8988T (cell line): ENCODE results near the gene MRPS26.

Experiments
- DNase-seq: peaks from one replicate; pipeline ENCODE4 v3.0.0; 2011

The MRPS26 gene

DNA sequence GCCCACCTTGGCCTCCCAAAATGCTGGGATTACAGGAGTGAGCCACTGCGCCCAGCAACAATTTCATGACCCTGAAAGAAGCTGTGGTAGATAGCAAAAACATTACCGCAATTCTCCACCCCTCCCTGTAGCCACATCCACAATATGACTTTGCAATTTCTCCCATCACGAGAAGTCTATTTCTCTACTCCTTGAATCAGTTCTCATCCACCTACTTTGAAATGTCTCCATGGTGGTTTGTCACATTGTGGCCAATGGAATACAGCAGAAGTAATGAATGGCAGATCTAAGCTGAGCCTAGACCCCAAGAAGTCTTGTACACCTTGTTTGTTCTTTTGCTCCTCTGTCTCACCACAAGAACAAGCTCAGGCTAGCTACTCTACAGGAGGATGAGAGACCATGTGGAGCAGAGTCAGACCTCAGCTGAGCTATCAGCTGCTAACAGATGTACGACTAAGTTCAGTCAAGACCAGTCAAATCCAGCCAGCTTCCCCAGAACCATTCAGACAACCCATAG, 31.8 kb downstream of the MRPS26 start:
- no peak for DNase-seq

DNA sequence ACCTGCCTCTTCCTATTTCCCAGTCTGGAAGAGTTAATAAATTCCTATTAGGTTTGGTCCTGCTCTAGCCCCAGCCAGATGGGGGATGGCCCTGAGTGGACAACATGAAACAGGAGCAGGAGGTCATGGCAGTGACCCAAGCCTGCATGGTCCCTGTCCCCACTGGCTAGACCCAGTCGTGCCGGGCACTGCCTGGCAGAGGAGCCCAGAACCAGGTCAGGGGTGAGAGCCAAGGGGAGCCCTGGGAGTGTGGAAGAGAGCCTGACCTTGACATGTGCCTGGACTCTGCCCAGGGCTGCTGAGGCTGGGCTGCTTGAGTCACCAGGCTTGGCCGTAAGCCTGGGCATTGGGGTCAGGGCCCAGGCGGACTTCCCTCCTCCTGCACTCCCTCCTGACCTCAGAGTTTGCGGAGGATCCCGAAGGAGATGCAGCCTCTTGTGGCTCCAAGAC, 35.1 kb downstream of the MRPS26 start:
- DNase-seq = peak; percentile 34

DNA sequence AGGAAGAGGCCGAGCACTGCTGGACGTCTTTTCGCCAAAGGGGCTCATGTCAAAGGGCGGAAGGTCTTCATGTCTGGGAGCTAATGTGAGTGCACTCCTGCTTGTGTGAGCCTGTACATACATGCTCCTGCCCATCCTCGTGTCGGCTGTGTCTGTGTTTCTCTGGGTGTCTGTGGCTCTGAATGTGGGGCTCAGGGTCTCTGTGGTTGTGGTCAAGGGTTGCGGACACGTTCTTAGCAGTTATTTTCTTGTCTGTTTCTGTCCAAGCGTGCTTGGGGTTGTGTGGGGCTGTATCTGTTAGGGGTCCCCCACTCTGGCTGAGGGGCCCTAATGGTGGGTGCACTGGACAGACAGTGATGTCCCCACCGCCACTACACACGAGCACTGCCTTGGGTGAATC, 35.8 kb downstream of the MRPS26 start:
- peak; percentile 43 for DNase-seq

- DNase-seq = peak; percentile 24
Observed at GRCh38 chr20:3082306-3082951, 36.6 kb downstream of the MRPS26 start.

- peak; percentile 5 for DNase-seq
Observed at GRCh38 chr20:3082955-3083952, 37.4 kb downstream of the MRPS26 start.

- peak; percentile 36 for DNase-seq
Observed at GRCh38 chr20:3084283-3084985, 38.6 kb downstream of the MRPS26 start, which contains the start of gene AVP. Gene AVP (minus strand): TSS chr20:3084724. CDS start chr20:3084674, 50 bp downstream.

GRCh38 chr20:3084986-3085360, 39.1 kb downstream of the MRPS26 start:
- peak; percentile 29 for DNase-seq

GRCh38 chr20:3085571-3086072, 39.8 kb downstream of the MRPS26 start:
- DNase-seq = peak; percentile 18

- no peak for DNase-seq
Observed at GRCh38 chr20:3088031-3088430, 42.2 kb downstream of the MRPS26 start.

DNA sequence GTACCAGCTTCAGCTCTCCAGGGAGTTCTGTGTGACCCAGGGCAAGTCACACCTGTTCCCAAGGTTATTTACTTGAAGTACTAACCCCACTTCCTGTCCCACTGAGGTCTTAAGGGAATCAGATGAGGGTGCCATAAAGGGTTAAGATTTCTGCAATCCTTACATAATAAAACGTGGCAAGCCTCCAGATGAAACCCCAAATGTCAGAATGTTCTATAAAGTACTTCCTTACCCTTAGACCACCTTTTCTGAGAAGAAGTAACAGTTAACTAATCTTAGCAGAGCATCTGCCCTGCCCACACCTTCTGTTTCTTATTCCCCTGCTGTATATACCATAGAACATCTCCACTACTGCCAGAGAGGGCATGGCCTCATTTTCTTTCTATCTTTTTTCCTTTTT, 44.7 kb downstream of the MRPS26 start:
- DNase-seq = no peak

GRCh38 chr20:3092611-3093379, 46.9 kb downstream of the MRPS26 start:
- DNase-seq = no peak

DNA sequence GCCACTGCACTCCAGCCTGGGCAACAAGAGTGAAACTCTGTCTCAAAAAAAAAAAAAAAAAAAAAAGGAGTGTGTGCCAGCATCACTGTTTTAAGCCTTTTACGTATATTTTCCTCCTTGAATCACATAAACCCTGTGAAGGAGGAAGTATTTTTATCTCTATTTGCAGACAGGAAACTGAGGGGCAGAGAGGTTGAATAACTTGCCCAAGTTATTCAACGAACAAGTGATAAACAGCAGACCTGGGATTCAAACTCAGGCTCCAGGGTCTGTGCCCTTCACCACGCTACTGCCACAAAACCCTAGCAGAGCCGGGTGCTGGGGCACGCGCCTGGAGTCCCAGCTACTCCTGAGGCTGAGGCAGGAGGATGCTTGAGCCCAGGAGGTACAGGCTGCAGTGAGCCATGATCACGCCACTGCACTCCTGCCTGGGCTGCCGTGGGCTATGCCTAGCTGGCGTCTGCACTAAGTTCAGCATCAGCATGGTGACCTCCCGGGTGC, 48.1 kb downstream of the MRPS26 start:
- DNase-seq = no peak

DNA sequence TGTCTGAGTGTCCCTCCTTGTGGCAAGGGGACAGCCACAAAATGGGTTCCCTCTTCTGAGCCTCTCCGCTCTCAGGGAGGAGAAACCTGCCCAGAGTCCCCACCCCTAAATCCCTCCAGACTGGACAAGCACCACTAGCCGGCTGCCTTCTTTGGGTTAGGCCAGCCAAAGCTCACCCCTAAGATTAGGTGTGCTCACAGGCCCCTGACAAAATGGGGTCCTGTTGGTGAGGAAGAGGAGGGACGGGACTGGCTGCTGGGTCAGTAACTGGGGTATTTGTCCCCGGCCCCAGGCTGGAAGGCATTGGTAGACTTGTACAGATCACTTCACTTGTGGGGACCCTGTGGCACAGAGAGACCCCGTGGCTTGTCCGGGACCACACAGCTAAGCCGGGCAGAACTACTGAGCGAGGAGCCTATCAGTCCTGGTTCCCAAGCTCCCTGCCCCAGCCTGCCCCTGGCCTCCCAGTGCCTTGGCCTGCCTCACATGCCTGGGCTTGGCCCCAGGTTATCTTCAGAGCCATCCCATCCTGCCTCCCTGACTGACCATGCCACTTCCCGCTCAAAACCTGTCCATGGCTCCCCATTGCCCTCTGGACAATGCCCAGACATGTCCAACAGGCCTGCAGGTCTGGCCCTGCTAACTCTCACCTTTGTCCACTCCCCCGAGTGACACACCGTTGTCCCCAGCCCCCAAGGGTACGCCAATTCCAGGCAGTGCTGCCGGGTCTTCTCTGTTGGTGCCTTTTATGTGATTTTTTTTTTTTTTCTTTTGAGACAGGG, 49.2 kb downstream of the MRPS26 start:
- no peak for DNase-seq
